ENCODE results near the gene GALNT18.

GALNT18 gene

GRCh38 chr11:11621573-11622339 lies at the start of gene GALNT18:
Gene GALNT18 (minus strand): TSS chr11:11622005.
- Histone ChIP-seq H3K36me3 (ENCODE audit: control insufficient read depth in 2 of 2, insufficient read depth in 1 of 2, low read length in 2 of 2) (no peaks in the 10 kb centered on the region), H3K27ac (ENCODE audit: extremely low read depth, low read depth, low read length) (peak within 1 kb of the TSS; percentile 10; the same call in 1 of the 2 replicates), H3K4me1 (ENCODE audit: control insufficient read depth, insufficient read depth, low read length) (no peaks in the 10 kb centered on the region), H3K9me3 (ENCODE audit: control insufficient read depth, insufficient read depth, low read depth, low read length) (no peaks in the 10 kb centered on the region), H3K4me3 (ENCODE audit: low read depth, low read length) (peak within 1 kb of the TSS; percentile 48)
- ChIA-PET POLR2A (interaction anchor here (0.5 to 1.7 kb wide), 6 partner anchors 53 to 813 kb away, joined by 3 to 6 read pairs (median 3); partner anchors contain the start of gene EIF4G2), CTCF (interaction anchor here (0.6 to 1.8 kb wide), 13 partner anchors 13 to 587 kb away, joined by 3 to 12 read pairs (median 4); no protein-coding TSS in a partner anchor)
- TF ChIP-seq PBX3 (CRISPR knock-in tag; IDR thresholded peaks at IDR 0.05) (peak; percentile 97), GLIS2 (tag by site-specific recombination; IDR thresholded peaks at IDR 0.05) (peak; percentile 96), SP2 (tag by site-specific recombination; IDR thresholded peaks at IDR 0.05) (peak; percentile 83), ZXDB (tag by site-specific recombination; IDR thresholded peaks at IDR 0.05) (peak; percentile 44; the same call in 1 of the 2 replicates), ZNF10 (tag by site-specific recombination; IDR thresholded peaks at IDR 0.05) (0 out of 2 replicates have a peak, but pooled peaks have one; percentile 13), ZBTB26 (tag by site-specific recombination; optimal IDR thresholded peaks at IDR 0.05) (peak; percentile 64), ZNF639 (tag by site-specific recombination; IDR thresholded peaks at IDR 0.05) (no peak), ZIC2 (tag by site-specific recombination; IDR thresholded peaks at IDR 0.05) (peak; percentile 27; the same call in 1 of the 2 replicates), KLF10 (tag by site-specific recombination; IDR thresholded peaks at IDR 0.05) (peak; percentile 73; the same call in 1 of the 2 replicates), ZNF596 (tag by site-specific recombination; IDR thresholded peaks at IDR 0.05) (no peak), KLF9 (tag by site-specific recombination; IDR thresholded peaks at IDR 0.05; ENCODE audit: low read depth) (peak; percentile 30; the same call in 1 of the 2 replicates), HIC1 (tag by site-specific recombination; IDR thresholded peaks at IDR 0.05) (0 out of 2 replicates have a peak, but pooled peaks have one; percentile 32), ZFP69B (tag by site-specific recombination; IDR thresholded peaks at IDR 0.05) (no peak), EGR2 (tag by site-specific recombination; IDR thresholded peaks at IDR 0.05; ENCODE audit: low read depth) (peak; percentile 42), PATZ1 (tag by site-specific recombination; IDR thresholded peaks at IDR 0.05) (peak; percentile 88), ZBTB20 (tag by site-specific recombination; IDR thresholded peaks at IDR 0.05) (peak; percentile 20; the same call in 1 of the 2 replicates), ZNF18 (tag by site-specific recombination; IDR thresholded peaks at IDR 0.05) (no peak), ZBTB8A (tag by site-specific recombination; IDR thresholded peaks at IDR 0.05) (peak; percentile 40), ZFHX2 (tag by site-specific recombination; conservative IDR thresholded peaks at IDR 0.05) (peak; percentile 73), ZNF433 (tag by site-specific recombination; IDR thresholded peaks at IDR 0.05; ENCODE audit: low read depth) (no peak), ZNF626 (tag by site-specific recombination; IDR thresholded peaks at IDR 0.05) (no peak), ZNF660 (tag by site-specific recombination; IDR thresholded peaks at IDR 0.05) (peak; percentile 22; the same call in 1 of the 2 replicates), KLF8 (tag by site-specific recombination; IDR thresholded peaks at IDR 0.05) (peak; percentile 51; the same call in 1 of the 2 replicates), ZNF16 (tag by site-specific recombination; IDR thresholded peaks at IDR 0.05; ENCODE audit: low read depth) (no peak), ZNF140 (tag by site-specific recombination; IDR thresholded peaks at IDR 0.05) (no peak), ZNF529 (tag by site-specific recombination; IDR thresholded peaks at IDR 0.05; ENCODE audit: insufficient replicate concordance) (no peak)
